ENCODE measurements around the gene FMN2. TPM values are rescaled to one million over a fixed set of nuclear protein-coding genes. Genes with fewer than 3 reads are reported as not detected.

FMN2 gene
- total RNA-seq: not detected
- long read RNA-seq: 0 reads

- intact Hi-C loops (cut with DNase I): no loop called here
- ATAC-seq (ENCODE audit: poor library complexity): no peak
- DNase-seq: no peak
Observed at GRCh38 chr1:240091614-240092300, at the start of gene FMN2. FMN2 (plus strand) TSS chr1:240091883; CDS start chr1:240092110, 227 bp downstream.

GRCh38 chr1:240044620-240045019 is 47.1 kb upstream of the FMN2 start:
- intact Hi-C loops (cut with DNase I): no loop called here
- ATAC-seq (ENCODE audit: poor library complexity): no peak

GRCh38 chr1:240046000-240046399 is 45.7 kb upstream of the FMN2 start:
- no peak for ATAC-seq (ENCODE audit: poor library complexity)
- intact Hi-C loops (cut with DNase I): no loop called here
- DNase-seq: no peak

More at GRCh38 chr1:240044620-240045019, 47.1 kb upstream of the FMN2 start:
- DNase-seq: no peak

GRCh38 chr1:240054109-240054701 is 37.5 kb upstream of the FMN2 start:
- DNase-seq (no peak), ATAC-seq (ENCODE audit: poor library complexity) (no peak)
- intact Hi-C loops (cut with DNase I): no loop called here

GRCh38 chr1:240055936-240056335 is 35.7 kb upstream of the FMN2 start:
- ATAC-seq (ENCODE audit: poor library complexity) (no peak), DNase-seq (no peak)
- intact Hi-C loops (cut with DNase I): no loop called here

- DNase-seq (no peak), ATAC-seq (ENCODE audit: poor library complexity) (no peak)
- intact Hi-C loops (cut with DNase I): no loop called here
Observed at GRCh38 chr1:240056350-240056749, 35.3 kb upstream of the FMN2 start.

GRCh38 chr1:240058049-240058448 is 33.6 kb upstream of the FMN2 start:
- no peak for DNase-seq
- intact Hi-C loops (cut with DNase I): no loop called here
- no peak for ATAC-seq (ENCODE audit: poor library complexity)

GRCh38 chr1:240068961-240069360 is 22.7 kb upstream of the FMN2 start:
- DNase-seq (no peak), ATAC-seq (ENCODE audit: poor library complexity) (no peak)
- intact Hi-C loops (cut with DNase I): no loop called here

GRCh38 chr1:240070188-240070587 is 21.5 kb upstream of the FMN2 start:
- intact Hi-C loops (cut with DNase I): no loop called here
- no peak for DNase-seq
- no peak for ATAC-seq (ENCODE audit: poor library complexity)

GRCh38 chr1:240073097-240073496 is 18.6 kb upstream of the FMN2 start:
- ATAC-seq (ENCODE audit: poor library complexity) (no peak), DNase-seq (no peak)
- intact Hi-C loops (cut with DNase I): no loop called here

- ATAC-seq (ENCODE audit: poor library complexity): no peak
Observed at GRCh38 chr1:240074422-240074821, 17.3 kb upstream of the FMN2 start.

GRCh38 chr1:240074908-240075307 is 16.8 kb upstream of the FMN2 start:
- no peak for DNase-seq
- no peak for ATAC-seq (ENCODE audit: poor library complexity)
- intact Hi-C loops (cut with DNase I): no loop called here

More at GRCh38 chr1:240074422-240074821, 17.3 kb upstream of the FMN2 start:
- intact Hi-C loops (cut with DNase I): no loop called here
- no peak for DNase-seq

- ATAC-seq (ENCODE audit: poor library complexity) (no peak), DNase-seq (no peak)
- intact Hi-C loops (cut with DNase I): no loop called here
Observed at GRCh38 chr1:240084337-240084736, 7.3 kb upstream of the FMN2 start.

- ATAC-seq (ENCODE audit: poor library complexity) (no peak), DNase-seq (no peak)
- intact Hi-C loops (cut with DNase I): no loop called here
Observed at GRCh38 chr1:240084749-240085148, 6.9 kb upstream of the FMN2 start.

- intact Hi-C loops (cut with DNase I): no loop called here
- DNase-seq: no peak
- ATAC-seq (ENCODE audit: poor library complexity): no peak
Observed at GRCh38 chr1:240086726-240087125, 5.0 kb upstream of the FMN2 start.

- intact Hi-C loops (cut with DNase I): no loop called here
- DNase-seq: no peak
- no peak for ATAC-seq (ENCODE audit: poor library complexity)
Observed at GRCh38 chr1:240090014-240090413, 1.7 kb upstream of the FMN2 start.

GRCh38 chr1:240090957-240091600 is 604 bp upstream of the FMN2 start:
- ATAC-seq (ENCODE audit: poor library complexity) (no peak), DNase-seq (no peak)
- intact Hi-C loops (cut with DNase I): no loop called here

- intact Hi-C loops (cut with DNase I): no loop called here
- no peak for ATAC-seq (ENCODE audit: poor library complexity)
- peak; percentile 40 for DNase-seq
Observed at GRCh38 chr1:240092301-240093119, 827 bp downstream of the FMN2 start.
